Measurements from ENCODE around the gene CTTNBP2.
A peak's percentile ranks its signal among the peaks of the same experiment; 100 is the strongest.

Gene CTTNBP2

GRCh38 chr7:117873310-117874190 is at the start of gene CTTNBP2:
Gene CTTNBP2 (minus strand): TSS chr7:117873441. CDS start chr7:117873415, 26 bp downstream.
- DNase-seq (ENCODE audit: low spot score), result peak; percentile 77

GRCh38 chr7:117916309-117916708 is 43.1 kb upstream of the CTTNBP2 start:
- no peak for DNase-seq (ENCODE audit: low spot score)

- no peak for DNase-seq (ENCODE audit: low spot score)
Observed at GRCh38 chr7:117912421-117912820, 39.2 kb upstream of the CTTNBP2 start.

GRCh38 chr7:117908031-117908795 is 35.0 kb upstream of the CTTNBP2 start:
- no peak for DNase-seq (ENCODE audit: low spot score)

GRCh38 chr7:117907049-117907640 is 33.9 kb upstream of the CTTNBP2 start:
- DNase-seq (ENCODE audit: low spot score), result no peak

- no peak for DNase-seq (ENCODE audit: low spot score)
Observed at GRCh38 chr7:117902314-117902889, 29.2 kb upstream of the CTTNBP2 start.

GRCh38 chr7:117901089-117901797 is 28.0 kb upstream of the CTTNBP2 start:
- DNase-seq (ENCODE audit: low spot score), result no peak

GRCh38 chr7:117896339-117896738 is 23.1 kb upstream of the CTTNBP2 start:
- DNase-seq (ENCODE audit: low spot score), result no peak

- DNase-seq (ENCODE audit: low spot score), result no peak
Observed at GRCh38 chr7:117895276-117895675, 22.0 kb upstream of the CTTNBP2 start.

GRCh38 chr7:117894037-117894436 is 20.8 kb upstream of the CTTNBP2 start:
- no peak for DNase-seq (ENCODE audit: low spot score)

- no peak for DNase-seq (ENCODE audit: low spot score)
Observed at GRCh38 chr7:117892821-117893220, 19.6 kb upstream of the CTTNBP2 start.

GRCh38 chr7:117889611-117890010 is 16.4 kb upstream of the CTTNBP2 start:
- no peak for DNase-seq (ENCODE audit: low spot score)

GRCh38 chr7:117888627-117889026 is 15.4 kb upstream of the CTTNBP2 start:
- DNase-seq (ENCODE audit: low spot score), result no peak

GRCh38 chr7:117882594-117882993 is 9.4 kb upstream of the CTTNBP2 start:
- no peak for DNase-seq (ENCODE audit: low spot score)

- DNase-seq (ENCODE audit: low spot score), result no peak
Observed at GRCh38 chr7:117876761-117877160, 3.5 kb upstream of the CTTNBP2 start.

- no peak for DNase-seq (ENCODE audit: low spot score)
Observed at GRCh38 chr7:117875566-117875965, 2.3 kb upstream of the CTTNBP2 start.

GRCh38 chr7:117874191-117874700 is 1.0 kb upstream of the CTTNBP2 start:
- DNase-seq (ENCODE audit: low spot score), result no peak

- DNase-seq (ENCODE audit: low spot score), result peak; percentile 78
Observed at GRCh38 chr7:117872561-117873309, 506 bp downstream of the CTTNBP2 start.

- DNase-seq (ENCODE audit: low spot score), result peak; percentile 83
Observed at GRCh38 chr7:117871778-117872538, 1.3 kb downstream of the CTTNBP2 start.

- DNase-seq (ENCODE audit: low spot score), result no peak
Observed at GRCh38 chr7:117871401-117871777, 1.9 kb downstream of the CTTNBP2 start.

Data from putamen (tissue), 1 donor.